Measurements from ENCODE around the gene PTPRT.

The PTPRT gene

DNA sequence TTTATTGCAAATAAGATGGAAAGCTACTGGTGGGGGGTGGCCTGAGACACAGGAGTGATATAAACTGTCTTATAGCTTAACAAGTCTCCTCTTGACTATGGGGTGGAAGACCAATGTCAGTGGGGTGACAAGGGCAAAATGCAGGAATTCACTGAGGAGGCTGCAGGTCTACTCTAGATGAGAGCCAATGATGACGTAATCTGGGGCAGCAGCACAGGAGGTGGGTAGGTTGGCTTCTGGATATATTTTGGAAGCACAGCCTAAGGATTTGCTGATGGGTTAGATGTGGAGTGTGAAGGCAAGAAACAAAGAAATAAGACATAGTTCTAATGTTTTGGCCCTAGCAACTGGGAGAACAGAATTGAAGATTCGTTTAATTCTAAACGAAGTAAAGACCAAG, 253.2 kb downstream of the PTPRT start:
- Mint-ChIP-seq H3K36me3 (ENCODE audit: low read depth) (no peaks in the 10 kb centered on the region), H3K4me3 (no peak overlapping the region), H3K27me3 (ENCODE audit: low read depth, poor library complexity) (no peaks in the 10 kb centered on the region), H3K9me3 (no peaks in the 10 kb centered on the region), H3K27ac (no peak overlapping the region), H3K4me1 (no peaks in the 10 kb centered on the region)
- TF ChIP-seq, protein P1, sequence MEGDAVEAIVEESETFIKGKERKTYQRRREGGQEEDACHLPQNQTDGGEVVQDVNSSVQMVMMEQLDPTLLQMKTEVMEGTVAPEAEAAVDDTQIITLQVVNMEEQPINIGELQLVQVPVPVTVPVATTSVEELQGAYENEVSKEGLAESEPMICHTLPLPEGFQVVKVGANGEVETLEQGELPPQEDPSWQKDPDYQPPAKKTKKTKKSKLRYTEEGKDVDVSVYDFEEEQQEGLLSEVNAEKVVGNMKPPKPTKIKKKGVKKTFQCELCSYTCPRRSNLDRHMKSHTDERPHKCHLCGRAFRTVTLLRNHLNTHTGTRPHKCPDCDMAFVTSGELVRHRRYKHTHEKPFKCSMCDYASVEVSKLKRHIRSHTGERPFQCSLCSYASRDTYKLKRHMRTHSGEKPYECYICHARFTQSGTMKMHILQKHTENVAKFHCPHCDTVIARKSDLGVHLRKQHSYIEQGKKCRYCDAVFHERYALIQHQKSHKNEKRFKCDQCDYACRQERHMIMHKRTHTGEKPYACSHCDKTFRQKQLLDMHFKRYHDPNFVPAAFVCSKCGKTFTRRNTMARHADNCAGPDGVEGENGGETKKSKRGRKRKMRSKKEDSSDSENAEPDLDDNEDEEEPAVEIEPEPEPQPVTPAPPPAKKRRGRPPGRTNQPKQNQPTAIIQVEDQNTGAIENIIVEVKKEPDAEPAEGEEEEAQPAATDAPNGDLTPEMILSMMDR (IDR thresholded peaks at IDR 0.05) = no peak
- no peak for DNase-seq

GRCh38 chr20:42924215-42924614, 265.5 kb downstream of the PTPRT start:
- Mint-ChIP-seq H3K27ac (no peak overlapping the region), H3K36me3 (ENCODE audit: low read depth) (no peaks in the 10 kb centered on the region), H3K27me3 (ENCODE audit: low read depth, poor library complexity) (peaks cover 9% of the 10 kb centered on the region), H3K4me1 (no peaks in the 10 kb centered on the region), H3K9me3 (no peaks in the 10 kb centered on the region), H3K4me3 (no peak overlapping the region)
- TF ChIP-seq, protein P1 (IDR thresholded peaks at IDR 0.05) = no peak
- no peak for DNase-seq

- Mint-ChIP-seq H3K9me3 (peaks cover 5% of the 10 kb centered on the region), H3K36me3 (ENCODE audit: low read depth) (no peaks in the 10 kb centered on the region), H3K27me3 (ENCODE audit: low read depth, poor library complexity) (peaks cover 10% of the 10 kb centered on the region), H3K4me1 (no peaks in the 10 kb centered on the region), H3K4me3 (no peak overlapping the region), H3K27ac (no peak overlapping the region)
- TF ChIP-seq, protein P1 (IDR thresholded peaks at IDR 0.05) = no peak
- no peak for DNase-seq
Measured at GRCh38 chr20:42923348-42923918, 266.3 kb downstream of the PTPRT start.

GRCh38 chr20:42920776-42921175, 268.9 kb downstream of the PTPRT start:
- H3K4me1 Mint-ChIP-seq = no peaks in the 10 kb centered on the region

DNA sequence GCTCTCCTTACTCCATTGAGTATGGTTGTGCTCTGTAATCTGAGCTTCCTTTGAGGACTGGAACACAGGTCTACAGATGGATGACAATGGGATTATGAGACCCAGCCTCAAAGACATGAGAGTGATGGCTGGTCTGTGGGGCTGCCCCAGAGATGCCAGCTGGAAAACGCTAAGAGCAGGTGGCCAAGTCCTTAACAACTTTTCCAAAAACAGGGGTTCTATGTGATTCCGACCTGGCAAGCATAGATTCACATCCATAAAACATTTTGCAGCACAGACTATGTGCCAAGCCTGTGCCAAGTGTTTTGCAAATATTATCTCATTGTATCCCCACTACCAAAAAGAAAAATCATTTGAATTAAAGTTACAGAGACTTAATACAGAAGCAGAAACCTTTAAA, 270.4 kb downstream of the PTPRT start:
- TF ChIP-seq, protein P1 (IDR thresholded peaks at IDR 0.05) = no peak
- no peaks in the 10 kb centered on the region for H3K36me3 Mint-ChIP-seq (ENCODE audit: low read depth)
- peaks cover 9% of the 10 kb centered on the region for H3K27me3 Mint-ChIP-seq (ENCODE audit: low read depth, poor library complexity)
- H3K4me3 Mint-ChIP-seq = no peak overlapping the region
- H3K4me1 Mint-ChIP-seq = peaks cover 4% of the 10 kb centered on the region
- DNase-seq = no peak
- peaks cover 16% of the 10 kb centered on the region for H3K9me3 Mint-ChIP-seq
- H3K27ac Mint-ChIP-seq = no peak overlapping the region

More at GRCh38 chr20:42920776-42921175, 268.9 kb downstream of the PTPRT start:
- Mint-ChIP-seq H3K27ac (no peak overlapping the region), H3K9me3 (peaks cover 16% of the 10 kb centered on the region), H3K4me3 (no peak overlapping the region), H3K27me3 (ENCODE audit: low read depth, poor library complexity) (peaks cover 9% of the 10 kb centered on the region), H3K36me3 (ENCODE audit: low read depth) (no peaks in the 10 kb centered on the region)
- TF ChIP-seq, protein P1 (IDR thresholded peaks at IDR 0.05) = no peak
- no peak for DNase-seq

GRCh38 chr20:42915081-42915480, 274.6 kb downstream of the PTPRT start:
- Mint-ChIP-seq H3K4me1 (peaks cover 11% of the 10 kb centered on the region), H3K27me3 (ENCODE audit: low read depth, poor library complexity) (peaks cover 11% of the 10 kb centered on the region), H3K4me3 (no peak overlapping the region), H3K9me3 (peaks cover 16% of the 10 kb centered on the region), H3K27ac (no peak overlapping the region), H3K36me3 (ENCODE audit: low read depth) (no peaks in the 10 kb centered on the region)
- TF ChIP-seq, protein P1 (IDR thresholded peaks at IDR 0.05) = no peak
- DNase-seq = no peak

All from nephron progenitor cell (in vitro differentiated cells).